Renal pelvis (tissue), 12 donors: ENCODE results near the gene TRIM23. TPM values are rescaled to one million over a fixed set of nuclear protein-coding genes. Genes with fewer than 3 reads are reported as not detected.
"Not testable (repeated sequence)": the region's sequence is repeated elsewhere in the genome, so short reads cannot be mapped to it uniquely, and the experiment has no call there.

Source experiments
- DNase-seq: peaks from one replicate; pipeline ENCODE4 v3.0.0-alpha.2; 2013
- long read RNA-seq, 16 experiments: transcript quantifications; one replicate each; lab custom pipeline, GENCODE V29; 2026
- polyA plus RNA-seq, 3 donors: library from polyadenylated mRNA; unstranded; fragments of 120-200 nt; gene quantifications; one replicate each; pipeline ENCODE4 v1.2.1, GENCODE V29; 2013; ENCODE audit not compliant: insufficient read length in 3 of 3

Gene TRIM23
- polyA plus RNA-seq: 10 to 100 TPM; 21.0 to 25.4 (median 23.3) TPM
- long read RNA-seq, donor 1, full-length matches to known transcripts: 3 of 3 reads
- long read RNA-seq, donor 1, partial matches to known transcripts: 0 of 3 reads
- long read RNA-seq, donor 1, other reads (novel, unspliced or antisense): 0 of 3 reads
- long read RNA-seq, donor 2: 0 reads
- long read RNA-seq, donor 3, full-length matches to known transcripts: 3 of 3 reads
- long read RNA-seq, donor 3, partial matches to known transcripts: 0 of 3 reads
- long read RNA-seq, donor 3, other reads (novel, unspliced or antisense): 0 of 3 reads
- long read RNA-seq, donor 4, full-length matches to known transcripts: 5 of 44 reads
- long read RNA-seq, donor 4, partial matches to known transcripts: 39 of 44 reads
- long read RNA-seq, donor 4, other reads (novel, unspliced or antisense): 0 of 44 reads
- long read RNA-seq, donor 5, full-length matches to known transcripts: 1 of 1 reads
- long read RNA-seq, donor 5, partial matches to known transcripts: 0 of 1 reads
- long read RNA-seq, donor 5, other reads (novel, unspliced or antisense): 0 of 1 reads
- long read RNA-seq, donor 6, full-length matches to known transcripts: 4 of 14 reads
- long read RNA-seq, donor 6, partial matches to known transcripts: 5 of 14 reads
- long read RNA-seq, donor 6, other reads (novel, unspliced or antisense): 5 of 14 reads
- long read RNA-seq, donor 7, full-length matches to known transcripts: 5 of 5 reads
- long read RNA-seq, donor 7, partial matches to known transcripts: 0 of 5 reads
- long read RNA-seq, donor 7, other reads (novel, unspliced or antisense): 0 of 5 reads
- long read RNA-seq, donor 8, full-length matches to known transcripts: 5 of 5 reads
- long read RNA-seq, donor 8, partial matches to known transcripts: 0 of 5 reads
- long read RNA-seq, donor 8, other reads (novel, unspliced or antisense): 0 of 5 reads
- long read RNA-seq, donor 9, full-length matches to known transcripts: 10 of 10 reads
- long read RNA-seq, donor 9, partial matches to known transcripts: 0 of 10 reads
- long read RNA-seq, donor 9, other reads (novel, unspliced or antisense): 0 of 10 reads
- long read RNA-seq, donor 10, full-length matches to known transcripts: 3 of 3 reads
- long read RNA-seq, donor 10, partial matches to known transcripts: 0 of 3 reads
- long read RNA-seq, donor 10, other reads (novel, unspliced or antisense): 0 of 3 reads
- long read RNA-seq, donor 11, full-length matches to known transcripts: 3 of 11 reads
- long read RNA-seq, donor 11, partial matches to known transcripts: 8 of 11 reads
- long read RNA-seq, donor 11, other reads (novel, unspliced or antisense): 0 of 11 reads
- long read RNA-seq, donor 12, full-length matches to known transcripts: 9 of 9 reads
- long read RNA-seq, donor 12, partial matches to known transcripts: 0 of 9 reads
- long read RNA-seq, donor 12, other reads (novel, unspliced or antisense): 0 of 9 reads
- long read RNA-seq, donor 13, full-length matches to known transcripts: 2 of 39 reads
- long read RNA-seq, donor 13, partial matches to known transcripts: 37 of 39 reads
- long read RNA-seq, donor 13, other reads (novel, unspliced or antisense): 0 of 39 reads
- long read RNA-seq, donor 14, full-length matches to known transcripts: 7 of 7 reads
- long read RNA-seq, donor 14, partial matches to known transcripts: 0 of 7 reads
- long read RNA-seq, donor 14, other reads (novel, unspliced or antisense): 0 of 7 reads
- long read RNA-seq, donor 15, full-length matches to known transcripts: 1 of 6 reads
- long read RNA-seq, donor 15, partial matches to known transcripts: 5 of 6 reads
- long read RNA-seq, donor 15, other reads (novel, unspliced or antisense): 0 of 6 reads
- long read RNA-seq, donor 16, full-length matches to known transcripts: 7 of 7 reads
- long read RNA-seq, donor 16, partial matches to known transcripts: 0 of 7 reads
- long read RNA-seq, donor 16, other reads (novel, unspliced or antisense): 0 of 7 reads

GRCh38 chr5:65624025-65624570 lies at the start of gene TRIM23:
Gene TRIM23 (minus strand): TSS chr5:65624333. CDS start chr5:65624274, 59 bp downstream.
- DNase-seq: peak; percentile 95

DNA sequence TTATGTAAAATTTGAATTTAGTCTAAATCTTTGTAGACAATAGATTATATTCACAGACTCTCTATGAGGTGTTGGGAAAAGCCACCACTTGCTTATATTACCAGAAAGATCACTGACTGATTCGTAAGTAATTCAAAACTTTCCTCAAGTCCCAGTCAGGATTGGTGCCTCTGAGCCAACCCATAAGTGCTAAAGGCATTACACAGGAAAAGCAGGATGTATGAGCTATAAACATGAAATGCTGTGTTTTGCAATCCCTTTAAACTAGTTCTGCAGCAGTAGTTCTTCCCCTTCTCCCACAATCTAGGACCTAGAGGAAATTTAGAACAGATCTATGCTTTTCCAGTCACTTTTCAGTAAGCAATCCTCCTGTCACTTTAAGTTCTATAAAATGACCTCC lies 48.7 kb upstream of the TRIM23 start:
- no peak for DNase-seq

GRCh38 chr5:65668696-65669095 lies 44.6 kb upstream of the TRIM23 start:
- DNase-seq: no peak

- no peak for DNase-seq
These were observed 39.8 kb upstream of the TRIM23 start for GRCh38 chr5:65663804-65664521.

DNA sequence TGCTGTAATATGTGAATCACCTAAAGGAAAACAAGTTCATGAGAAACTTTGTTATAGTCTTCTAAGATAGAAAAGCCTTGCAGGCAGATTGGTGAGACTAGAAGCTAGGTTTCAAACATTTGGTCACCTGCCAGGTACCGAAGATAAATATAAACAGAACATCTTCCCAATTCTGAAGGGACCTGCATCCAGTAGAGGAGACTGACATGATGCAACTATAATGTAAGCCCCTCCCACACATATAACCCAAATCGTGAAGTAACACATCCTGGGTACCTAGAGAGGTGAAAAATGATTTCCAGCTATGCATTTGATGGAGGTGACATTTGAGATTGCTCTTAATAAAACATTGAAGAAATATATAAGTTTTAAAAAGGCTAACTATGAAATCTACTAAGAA lies 30.6 kb upstream of the TRIM23 start:
- no peak for DNase-seq

DNA sequence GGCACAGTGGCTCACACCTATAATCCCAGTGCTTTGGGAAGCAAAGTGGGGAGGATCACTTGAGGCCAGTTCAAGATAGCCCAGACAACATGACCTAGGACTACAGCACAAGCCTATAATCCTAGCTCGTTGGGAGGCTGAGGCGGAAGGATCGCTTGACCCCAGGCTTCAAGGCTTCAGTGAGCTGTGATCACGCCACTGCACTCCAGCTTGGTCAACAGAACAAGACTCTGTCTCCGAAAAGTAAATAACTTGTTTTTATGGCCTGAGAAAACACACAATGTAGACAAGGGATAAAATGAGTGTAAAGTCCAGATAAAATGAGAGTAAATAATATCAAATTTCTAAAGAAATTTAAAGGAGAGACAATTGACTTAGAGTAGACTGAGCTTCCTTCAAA lies 27.0 kb upstream of the TRIM23 start:
- no peak for DNase-seq

- DNase-seq: no peak
These were observed 23.8 kb upstream of the TRIM23 start for GRCh38 chr5:65647941-65648340.

DNA sequence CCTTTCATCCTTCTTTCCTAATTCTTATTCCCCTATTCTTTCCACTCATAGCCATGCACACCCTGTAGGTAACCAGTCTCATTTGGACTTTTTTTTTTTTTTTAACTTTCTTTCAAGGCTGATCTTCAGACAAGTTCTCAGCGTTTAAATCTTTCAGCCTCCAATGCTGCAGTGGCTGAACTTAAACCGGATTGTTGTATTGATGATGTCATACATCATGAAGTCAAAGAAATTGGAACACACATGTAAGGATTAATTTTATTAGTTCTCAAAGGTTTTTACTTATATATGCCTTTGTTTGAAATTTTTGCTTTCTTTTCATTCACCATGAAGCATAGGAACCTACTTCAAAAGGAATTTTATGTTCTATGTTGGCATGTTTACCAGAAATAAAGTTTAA lies 22.8 kb upstream of the TRIM23 start:
- DNase-seq: no peak

DNA sequence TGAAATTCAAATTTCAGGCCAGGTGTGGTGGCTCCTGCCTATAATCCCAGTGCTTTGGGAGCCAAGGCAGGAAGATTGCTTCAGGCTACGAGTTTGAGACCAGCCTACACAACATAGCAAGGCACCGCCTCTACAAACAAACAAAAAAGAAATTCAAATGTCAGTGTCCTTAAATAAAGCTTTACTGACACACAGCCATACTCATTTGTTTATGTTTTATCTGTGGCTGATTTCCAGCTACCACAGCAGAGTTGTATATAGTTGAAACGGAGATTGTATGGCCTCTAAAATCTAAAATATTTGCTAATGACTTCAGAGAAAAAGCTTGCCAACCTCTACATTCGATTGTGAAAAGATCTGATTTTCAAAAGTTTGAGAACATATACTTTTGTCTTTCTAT lies 16.1 kb upstream of the TRIM23 start:
- DNase-seq: no peak

- no peak for DNase-seq
These were observed 6.8 kb upstream of the TRIM23 start for GRCh38 chr5:65630981-65631380.

- DNase-seq: no peak
These were observed 1.6 kb upstream of the TRIM23 start for GRCh38 chr5:65625743-65626142.

DNA sequence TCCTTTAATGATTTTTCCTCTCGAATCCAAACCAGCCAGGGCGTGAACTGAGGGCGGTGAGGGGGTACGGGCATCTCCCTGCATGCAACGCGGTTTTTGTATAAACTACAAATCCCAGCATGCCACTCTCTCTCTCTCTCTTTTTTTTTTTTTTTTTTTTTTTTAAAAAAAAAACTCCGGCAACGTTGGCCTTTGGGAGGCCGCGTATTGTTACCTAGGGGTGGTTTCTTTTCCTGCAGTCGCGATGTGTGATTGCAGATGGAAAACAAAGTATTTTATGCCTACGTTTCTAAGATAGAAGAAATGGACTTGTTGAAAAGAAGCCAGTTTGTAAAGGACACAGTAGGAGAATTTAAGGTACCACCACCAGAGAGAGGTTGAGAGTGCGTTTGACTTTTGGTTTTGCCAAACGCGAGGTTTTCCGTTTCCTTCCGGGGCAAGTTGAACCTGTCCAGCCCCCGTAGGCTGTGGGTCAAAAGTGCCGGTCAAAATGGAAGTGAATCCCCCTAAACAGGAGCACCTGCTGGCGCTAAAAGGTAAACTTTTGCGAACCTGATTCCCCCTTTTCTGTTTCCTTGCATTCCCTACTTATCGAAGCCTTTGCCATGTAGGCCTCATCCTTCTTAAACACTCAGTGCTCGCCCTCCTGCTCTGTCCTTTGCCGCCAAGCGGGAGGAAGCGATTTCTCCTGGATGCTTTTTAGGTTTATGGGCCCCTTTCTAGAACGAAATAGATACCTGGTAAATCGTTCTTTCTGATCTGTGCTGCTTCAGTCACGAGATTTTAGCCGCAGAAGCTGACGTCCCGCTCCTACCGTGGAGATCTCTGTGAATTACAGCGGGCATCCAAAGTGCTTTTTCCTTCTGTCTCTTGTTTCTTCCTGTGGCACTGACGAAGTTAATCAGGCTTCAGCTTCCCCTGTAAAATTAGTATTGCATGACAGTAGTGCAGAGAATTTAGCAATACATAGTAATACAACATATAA lies 730 bp upstream of the TRIM23 start, which contains the start of the genes SHLD3 and TRAPPC13:
SHLD3 (plus strand) TSS at position 457 of the 985 bp plus-strand sequence. CDS start 4,561 bp downstream, outside the sequence.
TRAPPC13 (plus strand) TSS at position 457 of the 985 bp plus-strand sequence; CDS start at position 491, 34 bp downstream.
- DNase-seq: peak; percentile 91

DNA sequence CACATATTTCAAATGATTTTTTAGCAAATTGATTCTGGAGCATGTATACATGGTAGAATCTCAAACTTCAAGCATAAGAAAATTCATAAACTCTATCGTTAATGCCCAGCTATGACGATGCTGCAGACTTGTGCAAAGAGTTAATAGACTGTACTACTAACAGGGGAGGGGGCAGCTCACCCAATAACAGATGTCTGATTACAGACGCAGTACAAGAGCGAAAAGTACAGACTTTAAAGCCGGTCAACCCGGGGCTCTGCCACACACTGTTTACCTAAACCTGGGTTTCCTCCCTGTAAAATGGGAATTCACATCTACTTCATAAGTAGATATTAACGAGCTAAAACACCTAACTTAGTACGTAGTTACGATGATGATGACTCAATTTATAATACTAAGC lies 651 bp downstream of the TRIM23 start:
- no peak for DNase-seq

- DNase-seq: not testable (repeated sequence)
These were observed 2.2 kb downstream of the TRIM23 start for GRCh38 chr5:65621961-65622360.

DNA sequence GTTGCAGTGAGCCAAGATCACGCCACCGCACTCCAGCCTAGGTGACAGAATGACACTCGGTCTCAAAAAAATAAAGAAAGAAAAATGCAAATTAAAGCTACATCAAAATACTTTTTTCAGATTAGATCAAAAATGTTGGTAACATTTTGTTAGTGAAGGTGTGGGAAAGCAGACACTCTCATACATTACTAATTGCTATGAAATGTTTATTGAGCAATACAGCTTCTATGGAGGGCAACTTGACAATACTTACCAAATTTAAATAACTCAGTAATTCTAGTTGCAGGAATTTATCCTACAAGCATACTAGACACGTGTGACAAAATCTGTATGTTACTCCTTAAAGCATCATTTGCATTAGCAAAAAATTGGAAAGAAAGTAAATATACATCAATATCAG lies 4.1 kb downstream of the TRIM23 start:
- DNase-seq: no peak

DNA sequence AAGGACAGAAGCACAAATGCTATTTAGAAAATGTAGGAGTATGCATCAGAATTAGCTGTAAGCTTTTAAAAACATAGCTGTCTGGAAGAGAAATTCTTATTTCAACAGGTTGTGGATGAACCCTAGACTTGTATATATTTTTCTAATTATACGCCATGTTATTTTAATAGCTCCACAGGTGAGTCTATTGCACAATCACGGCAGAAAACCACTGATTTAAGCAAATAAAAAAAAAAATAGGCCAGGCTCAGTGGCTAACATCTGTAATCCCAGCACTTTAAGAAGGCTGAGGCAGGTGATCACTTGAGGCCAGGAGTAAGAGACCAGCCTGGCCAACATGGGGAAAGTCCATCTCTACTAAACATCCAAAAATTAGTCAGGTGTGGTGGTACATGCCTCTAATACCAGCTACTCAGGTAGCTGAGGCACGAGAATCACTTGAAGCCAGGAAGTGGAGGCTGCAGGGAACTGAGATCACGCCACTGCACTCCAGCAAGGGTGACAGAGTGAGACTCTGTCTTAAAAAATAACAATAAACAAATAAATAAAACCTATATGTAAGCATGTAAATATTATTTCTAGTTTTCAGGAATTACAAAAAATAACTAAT lies 11.7 kb downstream of the TRIM23 start:
- DNase-seq: no peak

GRCh38 chr5:65611524-65611923 lies 12.6 kb downstream of the TRIM23 start:
- peak; percentile 46 for DNase-seq
